NCI-H774 (cell line): Measurements from ENCODE around the gene CD300LF.

Experiments used
- DNase-seq: peaks from one replicate; lab custom pipeline; 2025; lab: John Stamatoyannopoulos, UW

Gene CD300LF

GRCh38 chr17:74729866-74730265 lies 17.1 kb upstream of the CD300LF start:
- no peak for DNase-seq

- no peak for DNase-seq
Measured at GRCh38 chr17:74729368-74729767, 16.6 kb upstream of the CD300LF start.

GRCh38 chr17:74728702-74729075 lies 16.0 kb upstream of the CD300LF start:
- no peak for DNase-seq

GRCh38 chr17:74728033-74728701 lies 15.4 kb upstream of the CD300LF start:
- no peak for DNase-seq

GRCh38 chr17:74725111-74725510 lies 12.4 kb upstream of the CD300LF start:
- DNase-seq, result no peak

- DNase-seq, result no peak
Measured at GRCh38 chr17:74723891-74724290, 11.2 kb upstream of the CD300LF start.

GRCh38 chr17:74722782-74723181 lies 10.1 kb upstream of the CD300LF start:
- no peak for DNase-seq

- no peak for DNase-seq
Measured at GRCh38 chr17:74720506-74720905, 7.8 kb upstream of the CD300LF start.

- DNase-seq, result no peak
Measured at GRCh38 chr17:74715144-74715543, 2.4 kb upstream of the CD300LF start.

GRCh38 chr17:74713171-74713755 lies 540 bp upstream of the CD300LF start:
- DNase-seq, result no peak

GRCh38 chr17:74712301-74712700 lies 422 bp downstream of the CD300LF start:
- DNase-seq, result no peak

GRCh38 chr17:74711058-74711824 lies 1.5 kb downstream of the CD300LF start:
- DNase-seq, result no peak

- no peak for DNase-seq
Measured at GRCh38 chr17:74704544-74704943, 8.2 kb downstream of the CD300LF start.

GRCh38 chr17:74703311-74703710 lies 9.4 kb downstream of the CD300LF start:
- DNase-seq, result no peak

GRCh38 chr17:74702116-74702871 lies 10.4 kb downstream of the CD300LF start:
- DNase-seq, result no peak

- no peak for DNase-seq
Measured at GRCh38 chr17:74699236-74699635, 13.5 kb downstream of the CD300LF start.

GRCh38 chr17:74698069-74698468 lies 14.7 kb downstream of the CD300LF start:
- no peak for DNase-seq

GRCh38 chr17:74697515-74697914 lies 15.2 kb downstream of the CD300LF start:
- no peak for DNase-seq

- DNase-seq, result no peak
Measured at GRCh38 chr17:74695629-74696028, 17.1 kb downstream of the CD300LF start.

- no peak for DNase-seq
Measured at GRCh38 chr17:74694081-74694480, 18.6 kb downstream of the CD300LF start.

GRCh38 chr17:74691151-74691550 lies 21.6 kb downstream of the CD300LF start:
- no peak for DNase-seq

GRCh38 chr17:74690409-74690825 lies 22.3 kb downstream of the CD300LF start:
- DNase-seq, result no peak

GRCh38 chr17:74687886-74688285 lies 24.8 kb downstream of the CD300LF start:
- no peak for DNase-seq
